HepG2 (cell line): ENCODE measurements around the gene TBC1D10A. TPM values are rescaled to one million over a fixed set of nuclear protein-coding genes. Genes with fewer than 3 reads are reported as not detected.
A peak's percentile ranks its signal among the peaks of the same experiment; 100 is the strongest.

Experiments
- ATF1 ChIP-seq: IDR thresholded peaks from 2 replicates; pipeline ENCODE4 v1.6.1; 2016; ENCODE audit warnings: mild to moderate bottlenecking, control low read depth
- GFI1 ChIP-seq: sonication (generic); formaldehyde crosslinking; IDR thresholded peaks from 2 replicates; pipeline ENCODE4 v1.5.0; 2020; ENCODE audit warnings: missing genetic modification reagents, mild to moderate bottlenecking, borderline replicate concordance
- GTF3A ChIP-seq: sonication (generic); formaldehyde crosslinking; conservative IDR thresholded peaks from 2 replicates; pipeline ENCODE4 v1.4.0; 2020; ENCODE audit warnings: mild to moderate bottlenecking, missing genetic modification reagents
- HDAC2 ChIP-seq: sonication (generic); formaldehyde crosslinking; IDR thresholded peaks from 2 replicates; pipeline ENCODE4 v1.4.0; 2020; ENCODE audit warnings: missing genetic modification reagents
- HMG20B ChIP-seq: conservative IDR thresholded peaks from 2 replicates; pipeline ENCODE4 v1.6.1; 2016; ENCODE audit warnings: missing genetic modification reagents, missing compliant biosample characterization
- JDP2 ChIP-seq: sonication (generic); formaldehyde crosslinking; IDR thresholded peaks from 2 replicates; pipeline ENCODE4 v1.8.1; 2022; ENCODE audit warnings: missing genetic modification reagents, borderline replicate concordance
- MYC ChIP-seq: sonication (generic); formaldehyde crosslinking; IDR thresholded peaks from 2 replicates; pipeline ENCODE4 v1.9.0; 2021; ENCODE audit warnings: missing genetic modification reagents, borderline replicate concordance
- NPAS2 ChIP-seq: sonication (generic); formaldehyde crosslinking; IDR thresholded peaks from 2 replicates; pipeline ENCODE4 v1.8.0; 2022; ENCODE audit warnings: mild to moderate bottlenecking, missing genetic modification reagents, borderline replicate concordance
- NR1H2 ChIP-seq: sonication (generic); formaldehyde crosslinking; IDR thresholded peaks from 2 replicates; pipeline ENCODE4 v1.8.1; 2022; ENCODE audit warnings: low read depth, missing genetic modification reagents, borderline replicate concordance
- POLR2AphosphoS2 ChIP-seq: IDR thresholded peaks from 2 replicates; pipeline ENCODE4 v1.6.1; 2011; ENCODE audit warnings: low read depth, low read length, improper control_type of control experiment
- REPIN1 ChIP-seq: sonication (generic); formaldehyde crosslinking; IDR thresholded peaks from 2 replicates; pipeline ENCODE4 v1.8.0; 2022; ENCODE audit warnings: missing genetic modification reagents, low read depth, mild to moderate bottlenecking, borderline replicate concordance
- SMAD9 ChIP-seq: sonication (generic); formaldehyde crosslinking; IDR thresholded peaks from 2 replicates; pipeline ENCODE4 v1.5.1; 2020; ENCODE audit warnings: mild to moderate bottlenecking, missing genetic modification reagents
- SMARCC2 ChIP-seq: fragments of 450-650 bp; IDR thresholded peaks from 2 replicates; pipeline ENCODE4 v1.6.1; 2017; ENCODE audit warnings: antibody characterized with exemption, mild to moderate bottlenecking
- SNAPC5 ChIP-seq: sonication (generic); formaldehyde crosslinking; IDR thresholded peaks from 2 replicates; pipeline ENCODE4 v1.8.1; 2023; ENCODE audit warnings: mild to moderate bottlenecking, missing genetic modification reagents, borderline replicate concordance
- TAF1 ChIP-seq: sonication (generic); formaldehyde crosslinking; IDR thresholded peaks from 2 replicates; pipeline ENCODE4 v1.4.0; 2020; ENCODE audit warnings: missing genetic modification reagents
- TFDP1 ChIP-seq: IDR thresholded peaks from 2 replicates; pipeline ENCODE4 v1.6.1; 2016; ENCODE audit warnings: missing compliant biosample characterization, missing genetic modification reagents, borderline replicate concordance
- THRA ChIP-seq: sonication (generic); formaldehyde crosslinking; IDR thresholded peaks from 2 replicates; pipeline ENCODE4 v1.4.0; 2020; ENCODE audit warnings: missing genetic modification reagents, borderline replicate concordance
- ZBTB8A ChIP-seq: sonication (generic); formaldehyde crosslinking; IDR thresholded peaks from 2 replicates; pipeline ENCODE4 v1.4.0; 2020; ENCODE audit warnings: mild to moderate bottlenecking, low read depth, missing genetic modification reagents, borderline replicate concordance
- ZFP1 ChIP-seq: IDR thresholded peaks from 2 replicates; pipeline ENCODE4 v1.6.1; 2016
- ZMAT5 ChIP-seq: sonication (generic); formaldehyde crosslinking; IDR thresholded peaks from 2 replicates; pipeline ENCODE4 v1.5.0; 2020; ENCODE audit warnings: mild to moderate bottlenecking, low read depth, missing genetic modification reagents, borderline replicate concordance
- ZNF235 ChIP-seq: sonication (generic); formaldehyde crosslinking; IDR thresholded peaks from 2 replicates; pipeline ENCODE4 v1.8.1; 2023; ENCODE audit warnings: mild to moderate bottlenecking, missing genetic modification reagents, borderline replicate concordance
- ZNF329 ChIP-seq: sonication (generic); formaldehyde crosslinking; IDR thresholded peaks from 2 replicates; pipeline ENCODE4 v1.9.0; 2021; ENCODE audit warnings: low read depth, mild to moderate bottlenecking, missing genetic modification reagents
- ZNF577 ChIP-seq: sonication (generic); formaldehyde crosslinking; IDR thresholded peaks from 2 replicates; pipeline ENCODE4 v1.4.0; 2020; ENCODE audit warnings: mild to moderate bottlenecking, low read depth, missing genetic modification reagents, borderline replicate concordance
- ZNF598 ChIP-seq: sonication (generic); formaldehyde crosslinking; IDR thresholded peaks from 2 replicates; pipeline ENCODE4 v1.5.1; 2020; ENCODE audit warnings: mild to moderate bottlenecking, missing genetic modification reagents, borderline replicate concordance
- ZNF605 ChIP-seq: sonication (generic); formaldehyde crosslinking; IDR thresholded peaks from 2 replicates; pipeline ENCODE4 v1.8.0; 2022; ENCODE audit warnings: mild to moderate bottlenecking, missing genetic modification reagents
- ZNF691 ChIP-seq: sonication (generic); formaldehyde crosslinking; IDR thresholded peaks from 2 replicates; pipeline ENCODE4 v1.4.0; 2020; ENCODE audit warnings: missing genetic modification reagents, low read depth, mild to moderate bottlenecking, borderline replicate concordance
- ZSCAN22 ChIP-seq: sonication (generic); formaldehyde crosslinking; IDR thresholded peaks from 2 replicates; pipeline ENCODE4 v1.4.0; 2020; ENCODE audit warnings: mild to moderate bottlenecking, missing genetic modification reagents
- polyA plus RNA-seq, 8 experiments: library from polyadenylated mRNA; depleted of rRNA in 3 of 8; stranded (reverse) in 7 of 8; unstranded in 1 of 8; fragments of >200 nt; fragmentation: Illumina TruSeq in 4 of 8; extraction: Trizol in 4 of 8; gene quantifications; 2 replicates each; pipeline versions ENCODE4 v1.2.1 to v1.2.3, GENCODE V29; 2011 to 2016; ENCODE audit warnings: low read depth in 4 of 8, missing spikeins in 1 of 8, mixed read lengths in 1 of 8; ENCODE audit not compliant: insufficient read depth in 1 of 8
- total RNA-seq, 5 experiments: library from RNA; depleted of rRNA; stranded (reverse); fragments of >200 nt; fragmentation: Illumina TruSeq; extraction: Trizol; gene quantifications; 2 replicates each; pipeline ENCODE4 v1.2.3, GENCODE V29; 2016; ENCODE audit warnings: low read depth in 1 of 5

The TBC1D10A gene
- total and polyA plus RNA-seq, 2 of the 13 experiments (the other 11 are each of a cell fraction or from before 2014, with no cell fraction given) = 4.2 to 4.9 TPM

DNA sequence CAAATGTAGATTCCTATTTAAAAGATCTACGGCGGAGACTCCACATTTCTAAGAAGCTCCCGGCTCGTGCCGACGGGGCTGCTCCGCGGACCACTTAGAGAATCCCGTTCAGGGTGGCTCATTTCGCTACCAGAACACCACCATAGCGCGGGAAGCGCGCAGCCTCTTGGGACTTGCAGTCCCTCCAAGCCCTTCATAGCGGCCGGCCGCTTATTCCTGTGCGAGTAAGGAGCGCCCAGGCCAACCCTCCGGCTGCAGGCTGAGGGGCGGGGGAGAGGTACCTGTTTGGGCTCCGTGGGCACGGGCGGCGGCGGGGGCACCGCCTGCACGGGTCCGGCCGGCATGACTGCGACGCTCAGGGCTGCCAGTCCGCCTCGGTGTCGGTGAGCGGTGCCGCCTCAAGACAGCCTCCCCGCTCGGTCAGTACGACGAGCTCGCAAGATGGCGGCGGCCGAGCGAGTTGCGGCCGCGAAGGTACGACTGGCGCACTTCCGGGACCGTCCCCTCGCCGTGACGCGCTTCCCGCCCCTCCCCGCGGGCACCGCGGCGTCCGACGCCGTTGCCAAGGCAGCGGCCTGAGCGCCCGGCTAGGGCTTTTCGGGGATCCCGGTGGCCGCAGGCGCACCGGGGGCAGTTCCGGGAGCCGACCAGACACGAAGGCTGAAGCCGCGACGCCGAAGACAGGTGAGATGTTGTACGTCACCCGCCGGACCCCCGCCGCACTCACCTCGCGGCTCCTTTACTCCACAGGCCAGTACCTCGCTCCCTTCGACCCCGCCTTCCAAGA is 29.9 kb upstream of the TBC1D10A start, which contains the start of the genes CCDC157 and SF3A1 (continued):
- TF ChIP-seq SMAD9 = no peak
- TF ChIP-seq THRA (CRISPR knock-in tag) = peak; percentile 19; the same call in 1 of the 2 replicates
- TF ChIP-seq ZSCAN22 (CRISPR knock-in tag) = no peak
- TF ChIP-seq GFI1 (CRISPR knock-in tag) = no peak
- peak; percentile 81; the same call in 1 of the 2 replicates for TF ChIP-seq ZNF598
- no peak for TF ChIP-seq ZNF577
- TF ChIP-seq NR1H2 (CRISPR knock-in tag) = no peak
- TF ChIP-seq HMG20B (CRISPR knock-in tag) = no peak
- TF ChIP-seq GTF3A (CRISPR knock-in tag) = no peak
- TF ChIP-seq POLR2AphosphoS2 = no peak
- TF ChIP-seq REPIN1 (CRISPR knock-in tag) = peak; percentile 85
- peak; percentile 72; the same call in 1 of the 2 replicates for TF ChIP-seq TFDP1 (CRISPR knock-in tag)
- TF ChIP-seq ZBTB8A (CRISPR knock-in tag) = no peak
- peak; percentile 66 for TF ChIP-seq ZNF691
- peak; percentile 90 for TF ChIP-seq TAF1 (CRISPR knock-in tag)
- no peak for TF ChIP-seq JDP2 (CRISPR knock-in tag)
- TF ChIP-seq ATF1 (CRISPR knock-in tag) = peak; percentile 79
- no peak for TF ChIP-seq ZNF329
- TF ChIP-seq ZNF605 = no peak
- no peak for TF ChIP-seq SNAPC5
- no peak for TF ChIP-seq NPAS2 (CRISPR knock-in tag)
- no peak for TF ChIP-seq ZFP1
- TF ChIP-seq ZNF235 = no peak
- TF ChIP-seq MYC (CRISPR knock-in tag) = peak; percentile 87
- no peak for TF ChIP-seq SMARCC2
- no peak for TF ChIP-seq ZMAT5 (CRISPR knock-in tag)
- peak; percentile 62; the same call in 1 of the 2 replicates for TF ChIP-seq HDAC2 (CRISPR knock-in tag)
